A549 (cell line): ENCODE data around the gene MYO1C. TPM values are rescaled to one million over a fixed set of nuclear protein-coding genes. Genes with fewer than 3 reads are reported as not detected.

Source experiments
- ATAC-seq, 2 experiments: fragments of 200-7000 bp in 1 of 2; fragments of >200 bp in 1 of 2; cut with Nextera tagmentation in 1 of 2; cut with Tn5 transposase in 1 of 2; 3 replicates each; pipeline versions ENCODE4 v1.8.0 to v1.9.1; 2018 to 2020; ENCODE audit warnings: mild to moderate bottlenecking in 1 of 2, moderate library complexity in 1 of 2
- CTCF ChIA-PET: fragments of 300-600 bp; sonication (Branson Sonifier 250); formaldehyde crosslinking; extraction: SDS; loops from one replicate; lab custom pipeline; 2021; ENCODE audit warnings: antibody characterized with exemption, inconsistent platforms; lab: Yijun Ruan, JAX
- POLR2A ChIA-PET: fragments of 350-600 bp; formaldehyde crosslinking; extraction: SDS; loops from one replicate; lab custom pipeline; 2021; ENCODE audit warnings: antibody characterized with exemption, inconsistent platforms; lab: Yijun Ruan, JAX
- DNase-seq, 2 experiments: peaks; one replicate each; pipeline versions ENCODE4 v3.0.0 to v3.0.0-alpha.2; 2011 to 2016; ENCODE audit warnings: low read depth in 1 of 2, low spot score in 1 of 2
- FAIRE-seq: peaks from 2 replicates; lab custom pipeline; 2011; peaks lifted over from hg19 to GRCh38; lab: Jason Lieb, UNC
- H3K27ac ChIP-seq, 2 experiments: fragments of >200 bp; sonication (Bioruptor Twin); formaldehyde crosslinking; 3 replicates each; pipeline ENCODE4 v1.5.1; 2016 to 2017
- H3K4me1 ChIP-seq: fragments of >200 bp; sonication (Bioruptor Twin); formaldehyde crosslinking; 3 replicates; pipeline ENCODE4 v1.6.1; 2016
- H3K4me2 ChIP-seq: fragments of >200 bp; sonication (Bioruptor Twin); formaldehyde crosslinking; 3 replicates; pipeline ENCODE4 v1.6.1; 2016
- H3K4me3 ChIP-seq: fragments of >200 bp; sonication (Bioruptor Twin); formaldehyde crosslinking; 3 replicates; pipeline ENCODE4 v1.5.1; 2016
- H3K9me3 ChIP-seq: fragments of >200 bp; sonication (Bioruptor Twin); formaldehyde crosslinking; 3 replicates; pipeline ENCODE4 v1.6.1; 2016
- ATOH8 ChIP-seq: fragments of 250-450 bp; sonication (Bioruptor Pico); IDR thresholded peaks from 2 replicates; pipeline ENCODE4 v1.5.0; 2020; ENCODE audit warnings: low read depth, mild to moderate bottlenecking, moderate library complexity
- CBX2 ChIP-seq: fragments of 200-600 bp; sonication (generic); IDR thresholded peaks from 2 replicates; pipeline ENCODE4 v1.6.1; 2016; ENCODE audit warnings: low read depth, mild to moderate bottlenecking, borderline replicate concordance
- CEBPB ChIP-seq, 2 experiments: fragments of >200 bp in 1 of 2; sonication (Bioruptor Twin) in 1 of 2; formaldehyde crosslinking in 1 of 2; IDR thresholded peaks; 2 replicates each; pipeline ENCODE4 v1.6.1; 2012 to 2016
- CTCF ChIP-seq: fragments of >200 bp; sonication (Bioruptor Twin); formaldehyde crosslinking; IDR thresholded peaks from 3 replicates; pipeline ENCODE4 v1.5.1; 2016
- E2F6 ChIP-seq: IDR thresholded peaks from 2 replicates; pipeline ENCODE4 v1.6.1; 2012; ENCODE audit warnings: low read depth, borderline replicate concordance
- ELK1 ChIP-seq: fragments of 150-350 bp; IDR thresholded peaks from 2 replicates; pipeline ENCODE4 v1.6.1; 2014; ENCODE audit warnings: low read depth, mild to moderate bottlenecking, low read length
- EP300 ChIP-seq, 2 experiments: fragments of >200 bp; sonication (Bioruptor Twin); formaldehyde crosslinking; IDR thresholded peaks; 2 replicates in 1 of 2; 3 replicates in 1 of 2; pipeline ENCODE4 v1.6.1; 2016 to 2017
- ESRRA ChIP-seq: fragments of 150-350 bp; IDR thresholded peaks from 2 replicates; pipeline ENCODE4 v1.6.1; 2014; ENCODE audit warnings: mild to moderate bottlenecking, low read length, borderline replicate concordance
- FOSB ChIP-seq: fragments of 250-450 bp; sonication (Bioruptor Pico); IDR thresholded peaks from 2 replicates; pipeline ENCODE4 v1.5.0; 2020; ENCODE audit warnings: mild to moderate bottlenecking, moderate library complexity
- HDAC2 ChIP-seq: fragments of 200-600 bp; sonication (generic); IDR thresholded peaks from 2 replicates; pipeline ENCODE4 v1.6.1; 2016
- HOXB13 ChIP-seq: fragments of 250-450 bp; sonication (Bioruptor Pico); IDR thresholded peaks from 2 replicates; pipeline ENCODE4 v1.5.0; 2020; ENCODE audit warnings: low read depth, mild to moderate bottlenecking, moderate library complexity
- JUN ChIP-seq, 2 experiments: fragments of >200 bp; sonication (Bioruptor Twin); formaldehyde crosslinking; IDR thresholded peaks; 2 replicates in 1 of 2; 3 replicates in 1 of 2; pipeline ENCODE4 v1.6.1; 2016 to 2017
- KDM5A ChIP-seq: fragments of 200-600 bp; sonication (generic); IDR thresholded peaks from 2 replicates; pipeline ENCODE4 v1.6.1; 2016; ENCODE audit warnings: antibody characterized with exemption, mild to moderate bottlenecking
- MYC ChIP-seq: IDR thresholded peaks from 2 replicates; pipeline ENCODE4 v1.6.1; 2012; ENCODE audit warnings: mild to moderate bottlenecking, inconsistent platforms, low read length, improper control_type of control experiment, borderline replicate concordance
- NPAS2 ChIP-seq: fragments of 250-450 bp; sonication (Bioruptor Pico); IDR thresholded peaks from 2 replicates; pipeline ENCODE4 v1.8.0; 2022; ENCODE audit warnings: mild to moderate bottlenecking, moderate library complexity, borderline replicate concordance
- PHF8 ChIP-seq: fragments of 200-600 bp; sonication (generic); IDR thresholded peaks from 2 replicates; pipeline ENCODE4 v1.6.1; 2016; ENCODE audit warnings: low read depth, mild to moderate bottlenecking, antibody characterized with exemption, moderate library complexity, borderline replicate concordance
- RARB ChIP-seq: fragments of 250-450 bp; sonication (Bioruptor Pico); IDR thresholded peaks from 2 replicates; pipeline ENCODE4 v1.8.0; 2021; ENCODE audit warnings: mild to moderate bottlenecking, moderate library complexity
- RFX5 ChIP-seq: fragments of 450-650 bp; IDR thresholded peaks from 2 replicates; pipeline ENCODE4 v1.7.1; 2014; ENCODE audit warnings: antibody characterized with exemption, mild to moderate bottlenecking, moderate library complexity
- SMC3 ChIP-seq: fragments of >200 bp; sonication (Bioruptor Twin); formaldehyde crosslinking; IDR thresholded peaks from 3 replicates; pipeline ENCODE4 v1.6.1; 2018; ENCODE audit warnings: inconsistent platforms
- SREBF2 ChIP-seq: fragments of 450-650 bp; IDR thresholded peaks from 2 replicates; pipeline ENCODE4 v1.6.1; 2014; ENCODE audit warnings: mild to moderate bottlenecking, moderate library complexity
- ZC3H11A ChIP-seq: fragments of 450-650 bp; IDR thresholded peaks from 2 replicates; pipeline ENCODE4 v1.6.1; 2014; ENCODE audit warnings: antibody characterized with exemption, mild to moderate bottlenecking
- ZFP36 ChIP-seq: fragments of 450-650 bp; IDR thresholded peaks from 2 replicates; pipeline ENCODE4 v1.6.1; 2014; ENCODE audit warnings: borderline replicate concordance; ENCODE audit not compliant: partially characterized antibody
- WGBS: methylation state at CpG from one replicate; pipeline ENCODE4 v1.1.6; 2017; ENCODE audit errors: missing lambda C conversion rate; 5-methylcytosine and 5-hydroxymethylcytosine counted together
- polyA plus RNA-seq, 4 experiments: library from polyadenylated mRNA; depleted of rRNA in 3 of 4; stranded (reverse); fragments of >200 nt; fragmentation: RNase III in 1 of 4; extraction: RNeasy Plus Mini Kit Qiagen cat#74134 plus additional on column Dnase treatment in 1 of 4; gene quantifications; 2 replicates in 3 of 4; 3 replicates in 1 of 4; pipeline ENCODE4 v1.2.3, GENCODE V29; 2011 to 2017

Gene MYO1C
- polyA plus RNA-seq, 2 of the 4 experiments (the other 2 are of a cell fraction), result 101 to 123 TPM

GRCh38 chr17:1471911-1472821 lies 20.3 kb downstream of the MYO1C start:
- no peak overlapping the region for H3K27ac ChIP-seq
- no peak overlapping the region for H3K4me2 ChIP-seq
- DNase-seq (no peak), FAIRE-seq (no peak)
- 93% methylated on average over 39 of the region's 42 CpGs for WGBS
- no peaks in the 10 kb centered on the region for H3K4me1 ChIP-seq
- POLR2A ChIA-PET, result no interaction called here
- H3K9me3 ChIP-seq, result no peaks in the 10 kb centered on the region
- H3K4me3 ChIP-seq, result no peak overlapping the region
- TF ChIP-seq HDAC2 (no peak), ESRRA (no peak), CEBPB (IDR thresholded peaks at IDR 0.05) (no peak), ATOH8 (no peak), NPAS2 (CRISPR knock-in tag) (no peak), ZFP36 (no peak), RFX5 (no peak)
- TF ChIP-seq, all 56 proteins: peak for 0
- ATAC-seq, result no peak
- CTCF ChIA-PET, result interaction anchor here (0.8 to 2.9 kb wide), 4 partner anchors 11 to 141 kb away, joined by 3 to 17 read pairs (median 6); no protein-coding TSS in a partner anchor

- H3K9me3 ChIP-seq, result no peaks in the 10 kb centered on the region
- H3K27ac ChIP-seq, result no peak overlapping the region
- CTCF ChIA-PET, result interaction anchor here (0.9 to 2.9 kb wide), 3 partner anchors 10 to 140 kb away, joined by 3 to 17 read pairs (median 8); no protein-coding TSS in a partner anchor
- no peak overlapping the region for H3K4me3 ChIP-seq
- H3K4me1 ChIP-seq, result no peaks in the 10 kb centered on the region
- ATAC-seq (no peak), FAIRE-seq (no peak), DNase-seq (no peak)
- H3K4me2 ChIP-seq, result no peak overlapping the region
- POLR2A ChIA-PET, result no interaction called here
- TF ChIP-seq RARB (CRISPR knock-in tag) (no peak), SREBF2 (no peak), E2F6 (no peak), ZC3H11A (no peak), NPAS2 (CRISPR knock-in tag) (no peak), KDM5A (no peak), ESRRA (no peak), SMC3 (no peak), MYC (no peak), ELK1 (no peak), ATOH8 (no peak), EP300 (IDR thresholded peaks at IDR 0.05) (no peak)
- 96% methylated on average over 14 of the region's 15 CpGs for WGBS
These were observed 21.0 kb downstream of the MYO1C start for GRCh38 chr17:1471490-1471889.

GRCh38 chr17:1470755-1471462 lies 21.6 kb downstream of the MYO1C start:
- DNase-seq, result no peak
- Histone ChIP-seq H3K27ac (no peak overlapping the region), H3K9me3 (no peaks in the 10 kb centered on the region), H3K4me1 (no peaks in the 10 kb centered on the region), H3K4me2 (no peak overlapping the region), H3K4me3 (no peak overlapping the region)
- ChIA-PET POLR2A (no interaction called here), CTCF (interaction anchor here (2.1 to 2.9 kb wide), 2 partner anchors 10 to 105 kb away, joined by 8 to 17 read pairs; no protein-coding TSS in a partner anchor)
- ATAC-seq, result no peak
- WGBS, result 87% methylated on average over 25 of the region's 25 CpGs
- no peak for FAIRE-seq
- TF ChIP-seq JUN (IDR thresholded peaks at IDR 0.05) (no peak), MYC (no peak), CBX2 (no peak), FOSB (CRISPR knock-in tag) (no peak), HOXB13 (CRISPR knock-in tag) (no peak), CTCF (no peak), ELK1 (no peak), PHF8 (no peak), HDAC2 (no peak)
